H9 (cell line): Measurements from ENCODE around the gene ACACB. TPM values are rescaled to one million over a fixed set of nuclear protein-coding genes. Genes with fewer than 3 reads are reported as not detected.

Experiments used
- DNase-seq: peaks from one replicate; pipeline ENCODE4 v3.0.0-alpha.2; 2017
- H2AFZ ChIP-seq: one replicate; pipeline ENCODE4 v1.6.1; 2013; ENCODE audit warnings: mild to moderate bottlenecking, low read length, control low read depth, moderate library complexity
- H2AK5ac ChIP-seq: 2 replicates; pipeline ENCODE4 v1.6.1; 2013; ENCODE audit warnings: low read length, control low read depth, mixed read lengths; ENCODE audit not compliant: insufficient read length
- H2BK120ac ChIP-seq: one replicate; pipeline ENCODE4 v1.6.1; 2013; ENCODE audit warnings: low read depth, mild to moderate bottlenecking, low read length, control low read depth, inconsistent platforms; ENCODE audit not compliant: poor library complexity, severe bottlenecking
- H2BK12ac ChIP-seq: 2 replicates; pipeline ENCODE4 v1.6.1; 2013; ENCODE audit warnings: low read length, control low read depth, mixed read lengths, low read depth; ENCODE audit not compliant: insufficient read length
- H2BK15ac ChIP-seq: 2 replicates; pipeline ENCODE4 v1.6.1; 2013; ENCODE audit warnings: low read depth, low read length, control low read depth
- H2BK20ac ChIP-seq: one replicate; pipeline ENCODE4 v1.6.1; 2013; ENCODE audit warnings: low read depth, mild to moderate bottlenecking, low read length, control low read depth, inconsistent platforms; ENCODE audit not compliant: poor library complexity, severe bottlenecking
- H2BK5ac ChIP-seq: 2 replicates; pipeline ENCODE4 v1.6.1; 2013; ENCODE audit warnings: low read length, control low read depth, mixed read lengths; ENCODE audit not compliant: insufficient read length
- H3K14ac ChIP-seq: 2 replicates; pipeline ENCODE4 v1.6.1; 2013; ENCODE audit warnings: low read length, control low read depth; ENCODE audit not compliant: insufficient read depth
- H3K18ac ChIP-seq: 2 replicates; pipeline ENCODE4 v1.6.1; 2013; ENCODE audit warnings: low read depth, mild to moderate bottlenecking, mixed read lengths, low read length, control low read depth; ENCODE audit not compliant: insufficient read length
- H3K23ac ChIP-seq: 2 replicates; pipeline ENCODE4 v1.6.1; 2013; ENCODE audit warnings: low read length, control low read depth, mixed read lengths, low read depth; ENCODE audit not compliant: insufficient read length
- H3K23me2 ChIP-seq: 2 replicates; pipeline ENCODE4 v1.6.1; 2013; ENCODE audit warnings: low read depth, mild to moderate bottlenecking, mixed read lengths, low read length, control low read depth; ENCODE audit not compliant: insufficient read length, poor library complexity, severe bottlenecking
- H3K27ac ChIP-seq: 2 replicates; pipeline ENCODE4 v1.5.1; 2013; ENCODE audit warnings: low read length, control low read depth, mixed read lengths, low read depth; ENCODE audit not compliant: insufficient read length
- H3K27me3 ChIP-seq: 2 replicates; pipeline ENCODE4 v1.6.1; 2013; ENCODE audit warnings: low read length, control low read depth, inconsistent platforms; ENCODE audit not compliant: insufficient read depth
- H3K4ac ChIP-seq: 2 replicates; pipeline ENCODE4 v1.6.1; 2013; ENCODE audit warnings: low read depth, mild to moderate bottlenecking, control low read depth, inconsistent platforms, low read length, moderate library complexity
- H3K4me1 ChIP-seq: 2 replicates; pipeline ENCODE4 v1.6.1; 2013; ENCODE audit warnings: low read length, control low read depth, inconsistent platforms; ENCODE audit not compliant: insufficient read depth
- H3K4me2 ChIP-seq: 2 replicates; pipeline ENCODE4 v1.6.1; 2013; ENCODE audit warnings: low read length, control low read depth, mixed read lengths; ENCODE audit not compliant: insufficient read length, insufficient read depth
- H3K56ac ChIP-seq: 2 replicates; pipeline ENCODE4 v1.6.1; 2013; ENCODE audit warnings: low read depth, mild to moderate bottlenecking, mixed read lengths, low read length, control low read depth; ENCODE audit not compliant: insufficient read length
- H3K79me1 ChIP-seq: 2 replicates; pipeline ENCODE4 v1.6.1; 2013; ENCODE audit warnings: low read depth, mild to moderate bottlenecking, moderate library complexity, low read length, control low read depth, inconsistent platforms; ENCODE audit not compliant: insufficient read depth, poor library complexity, severe bottlenecking
- H3K79me2 ChIP-seq: 2 replicates; pipeline ENCODE4 v1.6.1; 2013; ENCODE audit warnings: low read length, control low read depth, inconsistent platforms; ENCODE audit not compliant: insufficient read depth
- H3K9ac ChIP-seq: 2 replicates; pipeline ENCODE4 v1.6.1; 2013; ENCODE audit warnings: low read length, control low read depth, mixed read lengths; ENCODE audit not compliant: insufficient read length; ENCODE audit errors: extremely low read depth
- H3K9me3 ChIP-seq: one replicate; pipeline ENCODE4 v1.6.1; 2013; ENCODE audit warnings: low read depth, low read length, inconsistent platforms; ENCODE audit not compliant: control insufficient read depth
- H3T11ph ChIP-seq: one replicate; pipeline ENCODE4 v1.6.1; 2013; ENCODE audit warnings: mild to moderate bottlenecking, low read length, control low read depth, inconsistent platforms
- H4K20me1 ChIP-seq: one replicate; pipeline ENCODE4 v1.6.1; 2013; ENCODE audit not compliant: control insufficient read depth, insufficient read length, insufficient read depth
- H4K5ac ChIP-seq: 2 replicates; pipeline ENCODE4 v1.6.1; 2013; ENCODE audit warnings: low read depth, mild to moderate bottlenecking, mixed read lengths, low read length, control low read depth; ENCODE audit not compliant: insufficient read length
- H4K8ac ChIP-seq: replicated peaks from 2 replicates; pipeline ENCODE4 v1.6.1; 2013; ENCODE audit warnings: low read length, control low read depth, mixed read lengths, low read depth; ENCODE audit not compliant: insufficient read length
- H4K91ac ChIP-seq: 2 replicates; pipeline ENCODE4 v1.6.1; 2013; ENCODE audit warnings: low read depth, mild to moderate bottlenecking, moderate library complexity, mixed read lengths, low read length, control low read depth; ENCODE audit not compliant: insufficient read length
- H3K27ac Mint-ChIP-seq, 3 experiments: 2 replicates in 2 of 3; 3 replicates in 1 of 3; pipeline ENCODE4 v1.8.0; 2020 to 2021; ENCODE audit warnings: mixed read lengths in 3 of 3, mild to moderate bottlenecking in 1 of 3, moderate library complexity in 1 of 3
- H3K27me3 Mint-ChIP-seq: 2 replicates; pipeline ENCODE4 v1.8.0; 2021; ENCODE audit warnings: low read depth, mild to moderate bottlenecking, moderate library complexity, mixed read lengths
- H3K36me3 Mint-ChIP-seq, 3 experiments: 2 replicates in 2 of 3; 3 replicates in 1 of 3; pipeline ENCODE4 v1.8.0; 2020 to 2021; ENCODE audit warnings: low read depth in 3 of 3, mixed read lengths in 3 of 3; ENCODE audit not compliant: insufficient read depth in 1 of 3
- H3K4me1 Mint-ChIP-seq, 2 experiments: 2 replicates each; pipeline ENCODE4 v1.8.0; 2020; ENCODE audit warnings: mixed read lengths in 2 of 2
- H3K4me3 Mint-ChIP-seq, 2 experiments: 2 replicates in 1 of 2; 3 replicates in 1 of 2; pipeline ENCODE4 v1.8.0; 2020 to 2021; ENCODE audit warnings: mild to moderate bottlenecking in 2 of 2, mixed read lengths in 2 of 2, moderate library complexity in 1 of 2
- H3K9me3 Mint-ChIP-seq, 2 experiments: 2 replicates in 1 of 2; 3 replicates in 1 of 2; pipeline ENCODE4 v1.8.0; 2020; ENCODE audit warnings: mild to moderate bottlenecking in 2 of 2, mixed read lengths in 2 of 2, moderate library complexity in 1 of 2
- CTCF ChIP-seq: fragments of 200-600 bp; sonication (generic); conservative IDR thresholded peaks from 3 replicates; pipeline ENCODE4 v1.8.0; 2021; ENCODE audit warnings: antibody characterized with exemption, mild to moderate bottlenecking
- WGBS: extraction: QIAGEN DNeasy Blood & Tissue Kit; methylation state at CpG from one replicate; pipeline ENCODE4 v1.1.7; 2013; ENCODE audit warnings: missing lambda C conversion rate, low lambda C conversion rate, mixed read lengths; ENCODE audit not compliant: insufficient read length; ENCODE audit errors: extremely low coverage; 5-methylcytosine and 5-hydroxymethylcytosine counted together
- total RNA-seq: library from RNA; stranded (reverse); gene quantifications from 2 replicates; pipeline ENCODE4 v1.2.1, GENCODE V29; 2021

ACACB gene
- total RNA-seq, 1 experiment from 2014 or later, result 14.2 TPM

- no peak for DNase-seq
- Histone ChIP-seq H3K27me3 (no peaks in the 10 kb centered on the region), H2BK12ac (no peak overlapping the region), H3K27ac (no peak overlapping the region), H2BK20ac (no peak overlapping the region), H2BK15ac (no peak overlapping the region), H4K91ac (no peak overlapping the region), H3K14ac (no peak overlapping the region; the same call in 1 of the 2 replicates), H4K5ac (no peak overlapping the region), H3K9ac (no peak overlapping the region), H3K79me1 (no peaks in the 10 kb centered on the region), H2BK5ac (no peak overlapping the region), H2BK120ac (no peak overlapping the region), H2AK5ac (no peak overlapping the region), H3K56ac (no peak overlapping the region), H3K9me3 (no peaks in the 10 kb centered on the region), H3T11ph (no peak overlapping the region), H3K18ac (no peak overlapping the region), H2AFZ (no peak overlapping the region), H3K4me2 (peak overlapping the region; percentile 16), H4K8ac (no peak overlapping the region), H3K23ac (no peak overlapping the region), H3K4me1 (peaks cover 4% of the 10 kb centered on the region; the same call in 1 of the 2 replicates), H3K4ac (no peak overlapping the region), H3K79me2 (no peaks in the 10 kb centered on the region), H4K20me1 (no peaks in the 10 kb centered on the region), H3K23me2 (no peaks in the 10 kb centered on the region)
- no peaks in the 10 kb centered on the region for H3K9me3 Mint-ChIP-seq
- H3K4me3 Mint-ChIP-seq, result no peak overlapping the region
- WGBS, result no CpG with 5 or more reads among the region's 16 CpGs
- H3K27ac Mint-ChIP-seq, result no peak overlapping the region
- TF ChIP-seq CTCF, result no peak
- no peaks in the 10 kb centered on the region; the same call in none of the 2 replicates for H3K27me3 Mint-ChIP-seq
- no peaks in the 10 kb centered on the region for H3K36me3 Mint-ChIP-seq
- H3K4me1 Mint-ChIP-seq, result peaks cover 8 to 25% of the 10 kb centered on the region in 2 experiments
These were observed 171.6 kb downstream of the ACACB start for GRCh38 chr12:109287811-109288469.
